Upper lobe of right lung (tissue), 1 donor: Measurements from ENCODE around the gene STH. TPM values are rescaled to one million over a fixed set of nuclear protein-coding genes. Genes with fewer than 3 reads are reported as not detected.

Source experiments
- ATAC-seq: fragments of 200-7000 bp; cut with Tn5 transposase; one replicate; pipeline ENCODE4 v1.9.1; 2020; ENCODE audit warnings: mild to moderate bottlenecking, moderate library complexity
- DNase-seq: peaks from one replicate; pipeline ENCODE4 v3.0.0-alpha.2; 2020
- H3K27ac ChIP-seq: fragments of 200-600 bp; one replicate; pipeline ENCODE4 v1.8.0; 2022
- H3K27me3 ChIP-seq: fragments of 200-600 bp; one replicate; pipeline ENCODE4 v1.8.0; 2022; ENCODE audit warnings: mild to moderate bottlenecking
- H3K36me3 ChIP-seq: fragments of 200-600 bp; one replicate; pipeline ENCODE4 v1.8.0; 2022
- H3K4me1 ChIP-seq: fragments of 200-600 bp; one replicate; pipeline ENCODE4 v1.8.0; 2022
- H3K4me3 ChIP-seq: fragments of 200-600 bp; one replicate; pipeline ENCODE4 v1.8.0; 2022; ENCODE audit warnings: mild to moderate bottlenecking
- H3K9me3 ChIP-seq: fragments of 200-600 bp; one replicate; pipeline ENCODE4 v1.8.0; 2022
- intact Hi-C: fragments of 100-400 bp; cut with DNase I; formaldehyde crosslinking; loops from one replicate; pipeline ENCODE4 v1.11.0; 2022
- total RNA-seq: library from RNA; stranded (reverse); fragmentation: NEBNext Ultra II Directional; extraction: Animal tissue kit (Norgen Biotek cat#: 25700); gene quantifications from one replicate; pipeline ENCODE4 v1.2.1, GENCODE V29; 2021
- TF ChIP-seq, protein P1 (sequence below): fragments of 200-600 bp; IDR thresholded peaks from one replicate; pipeline ENCODE4 v1.8.0; 2022; ENCODE audit warnings: antibody characterized with exemption
- donor health status: DM: no; HTN: yes; CAD: no; lungs with severe emphysema.

STH gene
- total RNA-seq, 1 donor from 2014 or later, result not detected

DNA sequence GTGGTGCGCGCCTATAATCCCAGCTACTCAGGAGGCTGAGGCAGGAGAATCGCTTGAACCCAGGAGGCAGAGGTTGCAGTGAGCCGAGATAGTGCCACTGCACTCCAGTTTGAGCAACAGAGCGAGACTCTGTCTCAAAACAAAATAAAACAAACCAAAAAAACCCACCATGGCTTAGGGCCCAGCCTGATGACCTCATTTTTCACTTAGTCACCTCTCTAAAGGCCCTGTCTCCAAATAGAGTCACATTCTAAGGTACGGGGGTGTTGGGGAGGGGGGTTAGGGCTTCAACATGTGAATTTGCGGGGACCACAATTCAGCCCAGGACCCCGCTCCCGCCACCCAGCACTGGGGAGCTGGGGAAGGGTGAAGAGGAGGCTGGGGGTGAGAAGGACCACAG, 1.4 kb upstream of the STH start:
- Histone ChIP-seq H3K27me3 (no peaks in the 10 kb centered on the region), H3K36me3 (no peaks in the 10 kb centered on the region), H3K4me1 (no peaks in the 10 kb centered on the region), H3K27ac (no peak overlapping the region), H3K4me3 (no peak overlapping the region), H3K9me3 (no peaks in the 10 kb centered on the region)
- TF ChIP-seq, protein P1, sequence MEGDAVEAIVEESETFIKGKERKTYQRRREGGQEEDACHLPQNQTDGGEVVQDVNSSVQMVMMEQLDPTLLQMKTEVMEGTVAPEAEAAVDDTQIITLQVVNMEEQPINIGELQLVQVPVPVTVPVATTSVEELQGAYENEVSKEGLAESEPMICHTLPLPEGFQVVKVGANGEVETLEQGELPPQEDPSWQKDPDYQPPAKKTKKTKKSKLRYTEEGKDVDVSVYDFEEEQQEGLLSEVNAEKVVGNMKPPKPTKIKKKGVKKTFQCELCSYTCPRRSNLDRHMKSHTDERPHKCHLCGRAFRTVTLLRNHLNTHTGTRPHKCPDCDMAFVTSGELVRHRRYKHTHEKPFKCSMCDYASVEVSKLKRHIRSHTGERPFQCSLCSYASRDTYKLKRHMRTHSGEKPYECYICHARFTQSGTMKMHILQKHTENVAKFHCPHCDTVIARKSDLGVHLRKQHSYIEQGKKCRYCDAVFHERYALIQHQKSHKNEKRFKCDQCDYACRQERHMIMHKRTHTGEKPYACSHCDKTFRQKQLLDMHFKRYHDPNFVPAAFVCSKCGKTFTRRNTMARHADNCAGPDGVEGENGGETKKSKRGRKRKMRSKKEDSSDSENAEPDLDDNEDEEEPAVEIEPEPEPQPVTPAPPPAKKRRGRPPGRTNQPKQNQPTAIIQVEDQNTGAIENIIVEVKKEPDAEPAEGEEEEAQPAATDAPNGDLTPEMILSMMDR, result no peak
- no peak for ATAC-seq
- intact Hi-C loops, result no loop called here
- no peak for DNase-seq

DNA sequence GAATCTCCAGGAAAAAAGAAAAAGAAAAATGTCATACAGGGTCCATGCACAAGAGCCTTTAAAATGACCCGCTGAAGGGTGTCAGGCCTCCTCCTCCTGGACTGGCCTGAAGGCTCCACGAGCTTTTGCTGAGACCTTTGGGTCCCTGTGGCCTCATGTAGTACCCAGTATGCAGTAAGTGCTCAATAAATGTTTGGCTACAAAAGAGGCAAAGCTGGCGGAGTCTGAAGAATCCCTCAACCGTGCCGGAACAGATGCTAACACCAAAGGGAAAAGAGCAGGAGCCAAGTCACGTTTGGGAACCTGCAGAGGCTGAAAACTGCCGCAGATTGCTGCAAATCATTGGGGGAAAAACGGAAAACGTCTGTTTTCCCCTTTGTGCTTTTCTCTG, 845 bp downstream of the STH start:
- no peak overlapping the region for H3K4me3 ChIP-seq
- TF ChIP-seq, protein P1, result no peak

DNA sequence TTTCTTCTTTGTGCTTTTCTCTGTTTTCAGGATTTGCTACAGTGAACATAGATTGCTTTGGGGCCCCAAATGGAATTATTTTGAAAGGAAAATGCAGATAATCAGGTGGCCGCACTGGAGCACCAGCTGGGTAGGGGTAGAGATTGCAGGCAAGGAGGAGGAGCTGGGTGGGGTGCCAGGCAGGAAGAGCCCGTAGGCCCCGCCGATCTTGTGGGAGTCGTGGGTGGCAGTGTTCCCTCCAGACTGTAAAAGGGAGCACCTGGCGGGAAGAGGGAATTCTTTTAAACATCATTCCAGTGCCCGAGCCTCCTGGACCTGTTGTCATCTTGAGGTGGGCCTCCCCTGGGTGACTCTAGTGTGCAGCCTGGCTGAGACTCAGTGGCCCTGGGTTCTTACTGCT, 1.2 kb downstream of the STH start:
- Histone ChIP-seq H3K27me3 (no peaks in the 10 kb centered on the region), H3K36me3 (no peaks in the 10 kb centered on the region), H3K4me1 (no peaks in the 10 kb centered on the region), H3K27ac (no peak overlapping the region), H3K4me3 (no peak overlapping the region), H3K9me3 (no peaks in the 10 kb centered on the region)
- no peak for ATAC-seq
- TF ChIP-seq, protein P1, result no peak
- no peak for DNase-seq
- intact Hi-C loops, result loop anchor here (5.0 kb wide), 1 partner anchor 212 kb away; no protein-coding TSS in a partner anchor

More for the DNA sequence above, 845 bp downstream of the STH start:
- Histone ChIP-seq H3K4me1 (no peaks in the 10 kb centered on the region), H3K27ac (no peak overlapping the region), H3K27me3 (no peaks in the 10 kb centered on the region), H3K9me3 (no peaks in the 10 kb centered on the region), H3K36me3 (no peaks in the 10 kb centered on the region)
- intact Hi-C loops, result loop anchor here (5.0 kb wide), 1 partner anchor 212 kb away; no protein-coding TSS in a partner anchor
- no peak for ATAC-seq
- DNase-seq, result no peak

DNA sequence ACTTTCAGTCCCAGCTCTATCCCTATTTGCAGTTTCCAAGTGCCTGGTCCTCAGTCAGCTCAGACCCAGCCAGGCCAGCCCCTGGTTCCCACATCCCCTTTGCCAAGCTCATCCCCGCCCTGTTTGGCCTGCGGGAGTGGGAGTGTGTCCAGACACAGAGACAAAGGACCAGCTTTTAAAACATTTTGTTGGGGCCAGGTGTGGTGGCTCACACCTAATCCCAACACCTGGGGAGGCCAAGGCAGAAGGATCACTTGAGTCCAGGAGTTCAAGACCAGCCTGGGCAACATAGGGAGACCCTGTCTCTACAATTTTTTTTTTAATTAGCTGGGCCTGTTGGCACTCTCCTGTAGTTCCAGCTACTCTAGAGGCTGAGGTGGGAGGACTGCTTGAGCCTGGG, 1.7 kb downstream of the STH start:
- Histone ChIP-seq H3K27ac (no peak overlapping the region), H3K36me3 (no peaks in the 10 kb centered on the region), H3K27me3 (no peaks in the 10 kb centered on the region), H3K4me1 (no peaks in the 10 kb centered on the region), H3K4me3 (no peak overlapping the region), H3K9me3 (no peaks in the 10 kb centered on the region)
- TF ChIP-seq, protein P1, result no peak
- DNase-seq, result no peak
- intact Hi-C loops, result loop anchor here (5.0 kb wide), 1 partner anchor 212 kb away; no protein-coding TSS in a partner anchor
- no peak for ATAC-seq

DNA sequence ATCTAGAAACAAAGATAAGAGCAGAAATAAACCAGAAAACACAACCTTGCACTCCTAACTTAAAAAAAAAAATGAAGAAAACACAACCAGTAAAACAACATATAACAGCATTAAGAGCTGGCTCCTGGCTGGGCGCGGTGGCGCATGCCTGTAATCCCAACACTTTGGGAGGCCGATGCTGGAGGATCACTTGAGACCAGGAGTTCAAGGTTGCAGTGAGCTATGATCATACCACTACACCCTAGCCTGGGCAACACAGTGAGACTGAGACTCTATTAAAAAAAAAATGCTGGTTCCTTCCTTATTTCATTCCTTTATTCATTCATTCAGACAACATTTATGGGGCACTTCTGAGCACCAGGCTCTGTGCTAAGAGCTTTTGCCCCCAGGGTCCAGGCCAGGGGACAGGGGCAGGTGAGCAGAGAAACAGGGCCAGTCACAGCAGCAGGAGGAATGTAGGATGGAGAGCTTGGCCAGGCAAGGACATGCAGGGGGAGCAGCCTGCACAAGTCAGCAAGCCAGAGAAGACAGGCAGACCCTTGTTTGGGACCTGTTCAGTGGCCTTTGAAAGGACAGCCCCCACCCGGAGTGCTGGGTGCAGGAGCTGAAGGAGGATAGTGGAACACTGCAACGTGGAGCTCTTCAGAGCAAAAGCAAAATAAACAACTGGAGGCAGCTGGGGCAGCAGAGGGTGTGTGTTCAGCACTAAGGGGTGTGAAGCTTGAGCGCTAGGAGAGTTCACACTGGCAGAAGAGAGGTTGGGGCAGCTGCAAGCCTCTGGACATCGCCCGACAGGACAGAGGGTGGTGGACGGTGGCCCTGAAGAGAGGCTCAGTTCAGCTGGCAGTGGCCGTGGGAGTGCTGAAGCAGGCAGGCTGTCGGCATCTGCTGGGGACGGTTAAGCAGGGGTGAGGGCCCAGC, 2.6 kb downstream of the STH start:
- no peak overlapping the region for H3K27ac ChIP-seq
- H3K9me3 ChIP-seq, result no peaks in the 10 kb centered on the region
- H3K4me1 ChIP-seq, result no peaks in the 10 kb centered on the region
- intact Hi-C loops, result loop anchor here (5.0 kb wide), 1 partner anchor 211 kb away; no protein-coding TSS in a partner anchor
- DNase-seq, result no peak
- TF ChIP-seq, protein P1, result no peak
- ATAC-seq, result no peak
- H3K36me3 ChIP-seq, result no peaks in the 10 kb centered on the region
- no peaks in the 10 kb centered on the region for H3K27me3 ChIP-seq
- no peak overlapping the region for H3K4me3 ChIP-seq
